ENCODE data around the gene SEPHS2.

GRCh38 chr16:30444231-30445148 is 1.2 kb downstream of the SEPHS2 start:
- no peak for TF ChIP-seq POLR2A (IDR thresholded peaks at IDR 0.05)
- TF ChIP-seq CTCF (IDR thresholded peaks at IDR 0.05), result no peak

Measured in heart left ventricle (tissue), 13 donors.